SIG-M5 (cell line): Measurements from ENCODE around the gene CABLES1.
"Not testable (repeated sequence)": the region's sequence is repeated elsewhere in the genome, so short reads cannot be mapped to it uniquely, and the experiment has no call there.

Source experiments
- DNase-seq: peaks from one replicate; lab custom pipeline; 2025; lab: John Stamatoyannopoulos, UW

The CABLES1 gene

DNA sequence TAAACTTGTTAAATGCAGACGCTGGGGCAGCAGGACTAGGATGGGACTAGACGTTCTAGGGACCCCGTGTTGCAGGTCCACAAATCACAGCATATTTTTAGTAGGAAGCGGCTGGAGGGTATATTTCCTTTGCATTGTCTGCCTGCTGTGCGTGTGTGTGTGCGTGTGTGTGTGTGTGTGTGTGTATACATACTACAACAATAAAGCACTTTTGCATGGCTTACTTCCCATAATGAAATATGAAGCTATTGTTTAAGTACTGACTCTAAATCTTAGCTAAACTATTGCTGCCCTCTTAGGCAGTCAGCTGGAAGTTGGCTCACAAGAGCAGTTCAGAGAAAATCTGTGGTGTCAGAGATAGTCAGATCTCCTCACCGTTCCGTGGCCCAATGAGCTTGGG is 133.4 kb downstream of the CABLES1 start:
- no peak for DNase-seq

DNA sequence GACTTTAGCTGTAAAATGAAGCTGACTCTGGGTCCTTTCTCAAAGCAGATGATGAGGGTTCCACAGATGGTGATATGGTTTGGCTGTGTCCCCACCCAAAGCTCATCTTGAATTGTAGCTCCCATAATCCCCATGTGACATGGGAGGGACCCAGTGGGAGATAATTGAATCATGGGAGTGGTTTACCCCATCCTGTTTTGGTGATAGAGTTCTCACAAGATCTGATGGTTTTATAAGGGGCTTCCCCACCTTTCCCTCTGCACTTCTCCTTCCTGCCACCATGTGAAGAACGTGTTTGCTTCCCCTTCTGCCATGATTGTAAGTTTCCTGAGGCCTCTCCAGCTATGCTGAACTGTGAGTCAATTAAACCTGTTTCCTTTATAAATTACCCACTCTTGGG is 133.8 kb downstream of the CABLES1 start:
- DNase-seq: not testable (repeated sequence)

DNA sequence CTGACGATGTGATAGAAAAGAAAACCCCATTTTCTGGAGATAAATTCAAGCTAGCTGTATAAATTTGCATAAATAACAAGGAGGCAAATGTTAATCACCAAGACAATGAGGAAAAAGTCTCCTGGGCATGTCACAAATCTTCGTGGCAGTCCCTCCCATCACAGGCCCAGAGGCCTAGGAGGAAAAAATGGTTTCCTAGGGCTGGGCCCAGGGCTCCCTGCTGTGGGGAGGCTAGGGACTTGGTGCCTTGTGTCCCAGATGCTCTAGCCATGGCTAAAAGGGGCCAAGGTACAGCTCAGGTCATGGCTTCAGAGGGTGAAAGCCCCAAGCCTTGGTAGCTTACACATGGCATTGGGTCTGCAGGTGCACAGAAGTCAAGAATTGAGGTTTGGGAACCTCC is 134.6 kb downstream of the CABLES1 start:
- DNase-seq: no peak

DNA sequence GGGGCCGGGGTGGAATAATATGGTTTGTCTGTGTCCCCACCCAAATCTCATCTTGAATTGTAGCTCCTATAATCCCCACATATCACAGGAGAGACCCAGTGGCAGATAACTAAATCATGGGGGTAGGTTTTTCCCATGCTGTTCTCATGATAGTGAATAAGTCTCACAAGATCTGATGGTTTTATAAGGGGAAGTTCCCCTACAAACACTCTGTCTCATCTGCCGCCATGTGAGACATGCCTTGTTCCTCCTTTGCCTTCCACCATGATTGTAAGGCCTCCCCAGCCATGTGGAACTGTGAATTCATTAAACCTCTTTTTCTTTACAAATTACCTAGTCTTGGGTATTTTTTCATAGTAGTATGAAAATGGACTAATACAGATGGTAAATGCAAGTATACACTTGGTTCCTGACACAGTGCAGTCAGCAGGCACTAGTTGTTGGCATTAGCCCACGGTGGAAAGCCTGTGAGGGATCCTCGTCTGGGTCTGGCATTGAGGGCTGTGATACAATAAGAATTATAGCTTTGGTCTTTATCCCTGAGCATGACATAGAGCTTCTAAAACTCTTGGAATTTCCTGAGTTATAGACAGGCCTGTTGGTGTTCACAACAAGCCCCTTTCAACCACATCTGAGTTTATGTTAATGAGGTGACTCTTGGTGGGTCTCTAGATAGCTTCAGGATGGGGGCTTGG is 135.8 kb downstream of the CABLES1 start:
- DNase-seq: no peak

DNA sequence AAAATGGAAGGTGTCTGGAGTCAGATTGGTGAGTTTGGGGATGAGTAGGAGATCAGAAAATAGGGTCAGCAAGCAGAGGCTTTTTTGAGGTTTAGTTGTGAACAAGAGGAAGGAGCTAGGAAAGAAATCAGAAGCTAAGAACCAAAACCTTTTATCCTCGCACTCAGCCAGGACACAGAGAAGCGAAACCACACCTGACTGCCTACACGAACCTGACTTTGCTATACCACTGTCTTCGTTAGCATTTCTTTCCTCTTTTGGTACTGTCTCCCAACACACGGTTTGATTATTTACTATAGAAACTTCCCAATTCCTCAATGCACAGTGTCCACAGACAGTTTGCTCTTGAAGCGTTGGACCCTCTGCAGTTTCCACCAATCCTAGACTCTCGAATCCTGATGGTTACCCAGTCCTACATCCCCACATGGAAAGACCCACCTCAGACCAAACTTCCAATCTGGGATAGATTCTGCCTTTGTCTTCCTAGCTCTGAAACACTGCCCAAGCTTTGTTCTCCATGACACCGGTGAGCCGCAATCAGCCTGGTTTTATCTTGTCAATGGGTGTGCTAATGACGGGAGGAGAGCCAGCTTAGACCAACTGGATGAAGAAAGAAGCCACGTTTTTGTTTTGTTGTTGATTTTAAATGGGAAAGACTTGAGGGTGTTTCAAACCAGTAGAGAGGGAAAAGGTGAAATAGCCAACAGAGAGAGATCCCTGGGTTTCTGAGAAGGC is 137.4 kb downstream of the CABLES1 start:
- DNase-seq: no peak

DNA sequence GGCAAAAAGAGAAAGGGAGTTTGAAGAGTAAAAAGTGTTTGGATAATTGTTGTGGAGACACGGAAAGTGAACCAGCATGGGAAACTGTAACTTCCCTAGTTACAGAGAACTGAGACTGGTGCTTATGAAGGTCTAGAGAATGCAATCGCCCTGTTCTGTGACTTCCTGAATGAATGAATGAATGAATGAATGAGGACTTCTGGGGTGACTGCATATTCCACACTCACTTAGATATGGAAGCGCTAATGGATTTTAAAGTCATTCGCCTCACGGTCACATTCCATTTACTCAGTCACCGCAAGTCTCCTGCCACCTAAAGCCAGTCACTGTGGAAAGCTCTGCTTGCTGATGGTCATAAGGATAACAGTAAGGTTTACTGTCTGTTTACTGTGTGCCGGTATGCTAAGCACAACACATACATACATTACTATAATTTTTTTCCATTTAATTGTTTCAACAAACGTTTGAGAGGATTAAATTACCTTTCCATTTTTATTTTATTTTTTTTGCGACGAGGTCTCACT is 138.2 kb downstream of the CABLES1 start:
- DNase-seq: no peak

DNA sequence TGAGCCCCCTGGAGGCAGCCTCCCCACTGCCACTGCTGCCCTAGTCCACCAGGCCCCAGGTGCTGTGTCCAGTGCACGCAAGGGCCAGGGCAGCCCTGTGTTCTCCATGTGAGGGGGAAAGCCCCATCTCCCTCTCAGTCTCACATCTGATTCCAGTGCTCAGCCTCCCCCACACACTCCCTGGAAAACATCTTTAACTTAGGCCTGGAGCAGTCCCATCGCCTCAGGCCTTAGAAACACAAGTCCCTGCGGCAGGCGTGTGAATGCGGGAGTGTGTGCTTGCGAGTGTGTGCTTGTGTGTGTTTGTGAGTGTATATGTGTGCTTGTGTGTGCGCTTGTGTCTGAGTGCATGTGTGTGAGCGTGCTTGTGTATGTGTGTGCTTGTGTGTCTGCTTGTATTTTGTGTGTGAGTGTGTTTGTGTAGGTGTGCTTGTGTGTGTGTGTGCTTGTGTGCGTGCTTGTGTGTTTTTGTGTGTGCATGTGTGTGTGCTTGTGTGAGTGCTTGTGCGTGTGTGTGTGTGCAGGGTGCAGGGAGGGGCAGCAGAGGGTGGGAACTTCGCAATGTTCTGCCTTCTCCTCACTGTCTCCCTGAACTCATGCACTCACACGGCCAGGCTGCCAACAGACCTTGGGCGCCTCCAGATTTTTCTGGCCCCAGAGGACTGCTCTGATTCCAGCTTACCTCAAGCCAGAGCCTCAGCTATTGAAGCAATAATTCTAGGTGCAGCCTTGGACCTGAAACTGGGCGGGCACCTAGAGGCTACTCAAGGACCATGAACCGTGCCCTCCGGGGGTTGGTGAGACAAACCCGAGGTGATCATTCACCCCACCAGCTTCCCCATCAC is 139.6 kb downstream of the CABLES1 start:
- DNase-seq: no peak

DNA sequence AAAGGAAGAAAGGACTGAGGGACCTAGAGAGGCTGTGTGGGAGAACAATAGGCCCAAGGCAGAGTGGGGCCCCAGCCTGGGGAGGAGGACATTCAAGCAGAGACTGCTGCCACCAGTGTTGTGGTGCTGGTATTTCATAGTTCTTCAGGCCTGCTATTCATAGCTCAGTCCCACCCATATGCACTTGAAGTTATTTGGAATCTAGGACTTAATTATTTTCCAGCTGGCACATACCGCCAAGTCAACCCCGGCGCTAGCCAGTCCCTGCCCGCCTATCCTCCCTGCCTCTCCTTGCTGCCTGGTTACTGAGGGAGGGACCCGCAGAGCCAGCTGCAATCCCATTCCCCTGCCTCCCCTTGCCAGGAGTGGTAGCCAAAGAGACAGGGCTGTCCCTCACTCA is 141.2 kb downstream of the CABLES1 start:
- no peak for DNase-seq

DNA sequence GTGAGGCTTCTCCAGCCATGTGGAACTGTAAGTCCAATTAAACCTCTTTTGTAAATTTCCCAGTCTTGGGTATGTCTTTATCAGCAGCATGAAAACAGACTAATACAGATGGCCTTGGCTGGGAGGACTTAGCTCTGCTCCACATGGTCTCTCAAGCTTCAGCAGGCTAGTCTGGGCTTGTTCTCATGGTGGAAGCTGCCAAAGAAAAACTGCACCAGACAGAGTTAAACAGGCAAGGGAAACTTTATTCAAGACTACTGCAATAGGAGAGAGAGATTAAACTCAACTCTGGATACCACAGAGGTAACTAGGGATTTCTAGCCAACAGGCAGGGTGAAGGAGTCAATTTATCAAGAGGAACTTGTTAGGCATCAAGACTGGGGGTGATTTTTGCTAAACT is 142.1 kb downstream of the CABLES1 start:
- DNase-seq: no peak

DNA sequence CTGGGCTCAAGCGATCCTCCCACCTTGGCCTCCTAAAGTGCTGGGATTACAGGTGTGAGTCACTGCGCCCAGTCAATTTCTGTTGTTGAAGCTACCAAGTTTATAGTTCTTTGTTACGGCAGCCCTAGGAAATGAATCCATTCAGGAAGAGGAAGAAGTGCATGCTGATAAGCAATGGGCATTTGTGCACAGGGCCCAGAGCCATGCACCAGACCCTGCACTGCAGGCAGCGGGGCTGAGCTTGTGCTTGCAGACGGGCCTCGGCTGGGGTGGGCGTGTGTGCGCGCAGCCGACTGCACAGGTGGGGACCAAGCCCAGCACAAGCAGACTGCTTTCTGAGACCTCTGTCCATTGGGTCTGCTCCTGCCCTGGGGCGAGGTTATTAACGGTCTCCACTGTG is 144.6 kb downstream of the CABLES1 start:
- no peak for DNase-seq

DNA sequence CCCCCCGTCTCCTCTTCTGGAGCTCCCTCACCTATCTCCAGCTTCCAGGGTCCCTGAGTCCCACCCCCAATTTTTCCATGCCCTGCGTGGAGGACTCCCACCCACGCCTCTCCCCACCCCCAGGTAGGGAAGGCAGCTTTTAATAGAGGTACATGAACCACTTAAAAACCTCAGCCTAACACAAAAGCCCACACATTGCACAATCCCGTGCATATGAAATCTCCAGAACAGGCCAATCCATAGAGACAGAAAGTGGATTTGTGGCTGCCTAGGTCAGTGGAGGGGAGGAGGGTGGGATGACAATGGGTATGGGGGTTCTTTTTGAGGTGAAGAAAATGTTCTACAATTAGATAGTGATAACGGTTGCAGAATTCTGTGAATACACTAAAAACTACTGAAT is 145.6 kb downstream of the CABLES1 start:
- no peak for DNase-seq

DNA sequence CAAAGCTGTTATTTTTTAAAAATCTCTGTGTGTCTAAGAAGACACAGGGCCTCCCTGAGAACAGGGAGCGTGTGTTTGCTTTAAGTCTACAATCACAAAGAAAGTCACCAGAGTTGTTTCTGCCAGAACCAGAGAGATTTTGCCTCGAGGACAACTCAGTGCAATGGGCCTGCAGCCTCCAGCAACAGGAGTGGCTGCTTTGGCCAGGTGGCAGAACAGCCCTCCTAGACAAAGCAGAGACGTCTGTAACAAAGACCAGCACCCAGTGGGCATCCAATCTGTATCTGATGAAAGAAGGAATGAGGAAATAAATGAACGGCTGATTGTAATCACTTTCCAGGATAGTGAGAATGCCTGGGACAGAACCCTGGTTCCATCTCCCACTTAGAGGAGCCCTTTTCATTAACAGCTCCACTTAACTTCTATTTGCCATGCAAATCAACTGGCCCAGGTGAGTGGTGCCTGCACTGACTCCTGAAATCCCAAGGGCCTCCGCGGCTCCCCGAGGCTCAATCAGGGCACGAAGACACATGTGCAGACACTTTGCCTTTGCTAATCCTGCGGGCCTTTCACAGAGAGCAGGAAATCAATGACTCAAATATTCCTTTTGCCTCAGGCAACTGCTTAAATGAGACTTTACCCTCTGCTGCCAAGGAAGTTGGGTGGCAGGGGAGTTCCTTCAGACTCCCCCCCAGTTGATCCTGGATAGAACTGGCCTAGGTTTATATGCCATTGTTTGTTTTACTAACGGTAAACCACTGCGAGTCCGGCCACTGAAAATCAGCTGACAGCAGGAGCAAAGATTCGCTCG is 146.5 kb downstream of the CABLES1 start:
- no peak for DNase-seq

DNA sequence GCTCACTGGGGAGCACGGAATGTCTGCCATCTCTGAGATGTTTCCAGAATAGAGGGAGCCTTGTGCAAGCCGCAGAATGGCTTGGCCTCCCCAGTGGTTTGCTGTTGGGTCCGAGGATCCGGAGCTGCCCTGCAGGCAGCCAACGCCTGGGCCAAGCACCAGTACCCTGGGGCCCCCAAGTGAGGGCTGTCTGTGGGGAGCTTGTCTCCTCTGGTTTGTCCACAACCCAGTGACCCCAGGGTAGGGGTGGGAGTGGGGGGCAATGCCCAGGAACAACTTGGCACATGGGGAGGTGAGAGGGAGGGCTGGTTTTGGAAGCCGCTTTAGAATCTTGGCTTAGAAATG is 147.1 kb downstream of the CABLES1 start:
- no peak for DNase-seq

DNA sequence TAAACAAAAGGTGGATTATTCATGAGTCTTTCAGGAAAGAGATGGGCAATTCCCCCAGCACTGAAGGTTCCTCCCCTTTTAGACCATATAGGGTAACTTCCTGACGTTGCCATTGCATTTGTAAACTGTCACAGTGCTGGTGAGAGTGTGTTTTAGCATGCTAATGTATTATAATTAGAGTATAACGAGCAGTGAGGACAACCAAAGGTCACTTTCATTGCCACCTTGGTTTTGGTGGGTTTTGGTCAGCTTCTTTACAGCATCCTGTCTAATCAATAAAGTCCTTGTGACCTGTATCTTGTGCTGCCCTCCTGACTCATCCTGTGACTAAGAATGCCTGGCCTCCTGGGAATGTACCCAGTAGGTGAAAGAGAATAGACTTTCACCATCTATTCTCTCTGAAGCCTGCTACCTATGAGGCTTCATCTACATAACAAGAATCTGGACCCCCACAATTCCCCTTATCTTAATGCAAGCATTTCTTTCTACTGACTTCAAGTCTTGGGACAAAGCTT is 148.7 kb downstream of the CABLES1 start:
- no peak for DNase-seq

DNA sequence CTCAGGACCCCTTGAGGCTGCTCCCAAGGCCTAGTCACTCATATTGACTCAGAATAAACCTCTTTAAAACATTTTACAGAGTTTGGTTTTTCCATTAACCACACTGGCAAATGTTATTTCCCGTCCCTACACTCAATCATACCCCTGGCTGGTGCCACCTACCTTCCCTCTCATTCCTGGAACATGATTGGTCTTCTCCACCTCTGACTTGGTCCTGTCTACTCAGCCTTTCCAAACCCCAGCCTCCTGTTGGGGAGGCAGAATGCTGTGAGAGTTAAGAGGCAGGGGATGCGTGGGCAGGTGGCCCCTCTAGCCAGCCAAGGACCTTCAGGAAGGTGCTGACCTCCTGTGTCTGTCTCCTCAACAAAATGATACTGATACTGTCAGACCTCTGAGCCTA is 149.3 kb downstream of the CABLES1 start:
- DNase-seq: no peak

DNA sequence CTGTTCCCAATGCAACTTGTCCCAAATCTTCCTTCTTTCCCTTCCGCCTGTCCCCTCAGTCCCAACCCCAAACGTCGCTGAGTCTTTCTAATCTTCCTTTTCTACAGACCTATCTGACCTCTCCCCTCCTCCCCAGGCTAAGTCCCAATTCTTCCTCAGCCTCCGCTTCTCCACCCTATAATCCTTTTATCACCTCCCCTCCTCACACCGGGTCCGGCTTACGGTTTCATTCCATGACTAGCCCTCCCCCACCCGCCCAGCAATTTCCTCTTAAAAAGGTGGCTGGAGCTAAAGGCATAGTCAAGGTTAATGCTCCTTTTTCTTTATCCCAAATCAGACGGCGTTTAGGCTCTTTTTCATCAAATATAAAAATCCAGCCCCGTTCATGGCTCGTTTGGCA is 150.3 kb downstream of the CABLES1 start:
- not testable (repeated sequence) for DNase-seq

DNA sequence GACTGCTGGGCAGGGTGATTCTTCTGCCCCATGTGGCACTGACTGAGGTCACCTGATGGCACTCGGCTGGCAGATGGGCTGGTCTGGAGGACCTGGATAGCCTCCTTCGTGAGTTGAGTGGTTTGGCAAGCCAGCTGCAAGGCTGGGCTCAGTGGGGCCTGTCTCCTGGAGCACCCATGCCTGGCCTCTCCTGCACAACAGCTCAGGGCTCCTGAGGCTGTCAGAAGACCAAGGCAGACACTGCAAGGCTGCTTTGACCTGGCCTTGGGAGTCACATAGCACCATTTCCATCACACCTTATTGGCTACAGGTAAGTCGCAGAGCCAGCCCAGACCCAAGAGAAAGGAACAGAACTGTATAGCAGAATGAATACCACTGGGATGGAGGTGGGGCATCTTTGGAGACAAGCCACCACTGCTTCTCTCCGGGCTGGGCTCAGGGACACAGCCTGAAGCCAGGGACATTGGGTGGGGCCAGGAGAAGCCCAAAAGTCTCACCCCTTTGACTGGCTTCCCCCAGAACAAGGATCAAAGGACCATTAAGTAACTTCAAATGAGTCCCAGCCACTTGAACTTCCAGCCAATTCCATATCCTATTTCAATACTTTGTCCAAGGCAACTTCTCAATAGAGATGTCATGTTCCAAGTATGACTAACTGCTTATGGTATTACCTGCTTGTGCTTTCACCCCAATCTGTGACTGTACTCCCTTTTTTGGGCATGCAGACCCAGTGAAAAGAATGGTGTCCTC is 156.3 kb downstream of the CABLES1 start:
- DNase-seq: no peak

DNA sequence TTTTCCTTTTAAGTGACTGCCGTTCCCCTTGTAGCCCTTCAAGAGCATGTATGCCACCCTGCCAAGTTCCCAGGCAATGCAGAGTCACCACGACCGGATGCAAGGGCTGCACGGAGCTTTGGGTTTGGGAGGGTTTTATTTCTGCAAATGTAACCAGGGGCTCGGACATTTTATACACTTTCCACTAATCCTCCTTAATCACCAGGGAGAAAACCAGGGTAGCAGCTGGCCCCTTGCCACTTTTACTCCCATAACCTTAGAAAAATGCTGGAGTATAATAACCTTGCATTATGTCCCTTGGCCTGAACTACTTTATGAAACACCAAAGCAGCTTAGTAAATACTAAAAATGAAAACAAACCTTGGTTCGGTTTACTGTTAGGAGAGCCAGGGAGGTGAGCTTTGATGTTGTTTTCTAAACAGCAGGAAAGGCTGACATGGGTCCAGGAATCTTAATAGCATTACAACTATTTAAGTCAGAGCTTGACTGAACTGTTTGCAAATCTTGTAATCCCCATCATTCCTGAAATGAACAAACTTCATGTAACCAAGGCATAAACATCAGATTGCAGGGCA is 165.0 kb downstream of the CABLES1 start:
- no peak for DNase-seq

DNA sequence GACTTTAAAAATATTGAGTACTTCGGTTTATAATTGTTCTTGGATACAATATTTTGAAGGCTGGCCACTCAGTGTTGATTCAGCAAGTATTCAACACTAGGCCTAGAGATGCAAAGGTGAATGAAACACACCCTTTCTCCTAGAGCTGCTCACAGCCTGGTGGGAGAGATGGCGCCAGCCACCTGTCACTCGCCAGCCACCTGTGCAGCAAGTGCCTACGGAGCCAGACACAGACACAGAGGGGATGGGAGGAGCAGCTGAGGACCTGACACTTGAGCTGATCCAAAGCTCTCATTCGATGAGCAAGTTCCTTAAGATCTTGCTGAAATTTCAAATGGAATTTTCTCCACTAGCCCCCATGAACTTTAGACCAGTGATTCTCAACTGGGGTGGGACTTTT is 166.7 kb downstream of the CABLES1 start:
- no peak for DNase-seq

DNA sequence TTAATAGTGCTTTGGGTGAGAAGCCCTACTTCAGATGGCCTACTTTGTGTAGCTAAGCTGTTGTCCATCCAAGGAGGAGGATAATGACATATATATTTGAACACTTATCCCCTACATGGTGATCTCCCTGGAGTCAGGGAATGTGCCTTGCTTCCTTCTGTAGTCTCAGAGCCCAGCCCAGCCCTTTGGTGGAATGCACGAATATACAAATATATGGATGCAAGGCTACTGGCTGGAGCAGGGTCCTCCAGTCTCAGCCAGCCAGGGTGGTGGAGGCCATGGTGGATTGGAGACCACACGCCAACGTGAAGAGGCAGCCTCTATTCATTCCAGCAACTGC is 167.2 kb downstream of the CABLES1 start:
- DNase-seq: no peak
